DMS114 treated with DMSO at 0.1 percent for 48 hours (cell line): ENCODE measurements around the gene ARID1B.

Source experiments
- DNase-seq: peaks from one replicate; lab custom pipeline; 2025; ENCODE audit not compliant: unreplicated experiment; lab: John Stamatoyannopoulos, UW

The ARID1B gene

GRCh38 chr6:156776840-156777576 lies at the start of gene ARID1B:
Gene ARID1B, plus strand, starts transcription at chr6:156777378. Its CDS starts 303 bp downstream, at chr6:156777681.
- peak; percentile 6 for DNase-seq

DNA sequence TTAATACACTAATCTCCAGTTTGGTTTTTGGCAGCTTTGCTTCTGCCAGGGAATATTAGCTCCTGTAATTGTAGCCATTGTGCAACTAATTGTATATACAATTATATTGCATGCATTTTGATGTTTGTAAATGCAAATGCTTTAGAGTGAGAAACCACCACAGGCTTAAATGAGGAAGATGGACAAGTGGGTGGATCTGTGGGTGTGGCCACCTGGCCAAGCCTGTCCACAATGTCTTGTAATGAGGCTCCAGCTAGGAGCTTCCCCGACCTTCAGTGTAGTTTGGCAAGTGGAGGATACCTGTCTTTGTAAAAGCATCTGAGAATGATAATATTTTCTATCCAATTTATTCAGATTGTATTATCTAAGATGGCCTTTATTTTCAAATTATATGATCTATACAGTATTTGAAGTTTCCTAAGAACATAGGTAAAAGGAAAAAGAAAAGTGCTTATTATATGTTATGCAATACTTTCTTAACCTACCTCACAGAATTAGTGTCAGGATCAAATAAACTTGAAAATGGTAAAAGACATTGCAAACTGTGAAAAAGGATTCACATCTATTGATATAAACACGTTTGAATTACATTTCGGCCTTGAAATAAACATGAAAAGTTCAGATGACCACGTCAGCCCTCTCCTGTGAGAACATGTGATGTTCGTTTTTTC lies 49.3 kb upstream of the ARID1B start:
- no peak for DNase-seq

DNA sequence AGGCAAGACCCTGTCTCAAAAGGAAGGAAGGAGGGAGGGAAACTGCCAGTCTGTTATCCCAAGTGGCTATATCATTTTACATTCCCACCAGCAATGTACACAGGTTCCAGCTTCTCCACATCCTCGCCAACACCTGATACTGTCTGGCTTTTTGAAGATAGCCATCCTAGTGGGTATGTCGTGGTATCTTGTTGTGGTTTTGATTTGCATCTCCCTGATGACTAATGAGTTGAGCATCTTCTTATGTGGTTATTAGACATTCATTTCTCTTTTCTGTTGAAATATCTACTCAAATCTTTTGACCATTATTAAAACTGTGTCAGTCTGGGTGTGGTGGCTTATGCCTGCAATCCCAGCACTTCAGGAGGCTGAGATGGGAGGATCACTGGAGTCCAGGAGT lies 47.9 kb upstream of the ARID1B start:
- DNase-seq = no peak

DNA sequence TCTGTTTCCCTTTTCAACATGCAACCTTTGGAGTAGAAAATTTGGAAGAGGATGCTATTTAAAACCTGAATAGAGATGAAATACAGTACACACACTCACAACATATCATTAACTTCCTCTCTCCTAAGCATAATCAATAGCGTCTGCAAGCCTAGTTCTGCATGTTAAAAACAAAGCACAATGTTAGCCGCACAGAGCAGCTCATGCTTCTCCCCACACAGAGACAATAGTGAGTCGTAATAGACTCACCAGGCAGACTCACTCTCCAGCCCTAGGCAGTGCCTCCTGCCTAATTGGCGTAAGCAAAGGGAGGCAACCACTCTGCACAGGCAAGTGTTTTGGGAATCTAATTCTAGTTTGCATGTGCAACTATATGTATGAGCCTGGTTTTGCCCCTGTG lies 45.8 kb upstream of the ARID1B start:
- no peak for DNase-seq

DNA sequence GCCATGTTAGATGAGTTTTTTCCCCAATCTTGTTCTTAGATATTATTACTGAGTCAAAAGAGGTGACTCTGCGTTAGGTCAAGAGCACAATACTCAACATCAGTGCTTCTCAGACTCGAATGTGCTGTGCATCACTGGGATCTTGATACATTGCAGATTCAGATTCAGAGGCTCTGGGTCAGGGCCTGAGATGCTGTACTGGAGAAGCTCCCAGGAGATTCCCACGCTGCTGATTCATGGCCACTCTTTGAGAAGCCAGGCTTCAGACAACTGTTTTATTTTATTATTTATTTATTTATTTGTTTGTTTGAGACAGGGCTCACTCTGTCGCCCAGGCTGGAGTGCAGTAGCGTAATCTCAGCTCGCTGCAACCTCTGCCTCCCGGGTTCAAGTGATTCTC lies 41.4 kb upstream of the ARID1B start:
- DNase-seq = no peak

- no peak for DNase-seq
Measured at GRCh38 chr6:156740604-156741003, 36.6 kb upstream of the ARID1B start.

- no peak for DNase-seq
Measured at GRCh38 chr6:156741287-156742073, 35.7 kb upstream of the ARID1B start.

DNA sequence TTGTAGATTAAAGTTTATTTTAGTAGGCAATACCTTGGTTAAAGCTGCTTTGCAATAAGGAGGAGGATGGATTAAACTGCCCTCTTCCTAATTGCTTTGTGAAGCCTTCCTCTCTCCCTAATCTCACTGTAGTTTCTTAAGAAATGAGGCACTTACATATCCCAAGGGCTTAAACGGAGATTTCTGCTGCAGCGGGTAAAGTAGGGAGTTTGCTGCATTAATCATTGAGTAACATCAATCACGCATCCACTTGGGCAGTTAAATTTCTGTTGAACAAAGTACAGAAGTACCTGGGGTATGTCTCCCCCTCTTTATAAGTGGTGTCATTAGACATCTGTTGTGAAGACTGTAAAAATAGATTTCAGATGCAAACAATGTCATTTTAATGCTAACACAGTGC lies 29.5 kb upstream of the ARID1B start:
- no peak for DNase-seq

- DNase-seq = no peak
Measured at GRCh38 chr6:156748504-156748903, 28.7 kb upstream of the ARID1B start.

GRCh38 chr6:156752666-156753301 lies 24.4 kb upstream of the ARID1B start:
- DNase-seq = no peak

GRCh38 chr6:156756630-156757610 lies 20.3 kb upstream of the ARID1B start:
- DNase-seq = no peak

GRCh38 chr6:156757849-156758248 lies 19.3 kb upstream of the ARID1B start:
- DNase-seq = no peak

DNA sequence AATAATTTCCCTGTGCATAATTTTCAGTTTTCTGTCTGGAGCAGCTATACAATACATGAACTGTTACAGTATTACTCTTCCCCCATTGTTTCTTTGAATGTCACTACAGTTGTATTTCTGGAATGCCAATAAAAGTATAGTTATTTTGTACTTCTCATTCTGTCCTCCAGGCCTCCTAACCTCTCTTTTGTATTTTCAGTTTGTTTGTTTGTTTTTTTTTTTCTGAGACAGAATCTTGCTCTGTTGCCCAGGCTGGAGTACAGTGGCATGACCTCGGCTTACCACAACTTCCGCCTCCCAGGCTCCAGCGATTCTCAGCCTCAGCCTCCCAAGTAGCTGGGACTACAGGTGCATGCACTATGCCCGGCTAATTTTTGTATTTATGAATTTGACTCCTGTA lies 16.8 kb upstream of the ARID1B start:
- DNase-seq = no peak

GRCh38 chr6:156762547-156762946 lies 14.6 kb upstream of the ARID1B start:
- DNase-seq = no peak

DNA sequence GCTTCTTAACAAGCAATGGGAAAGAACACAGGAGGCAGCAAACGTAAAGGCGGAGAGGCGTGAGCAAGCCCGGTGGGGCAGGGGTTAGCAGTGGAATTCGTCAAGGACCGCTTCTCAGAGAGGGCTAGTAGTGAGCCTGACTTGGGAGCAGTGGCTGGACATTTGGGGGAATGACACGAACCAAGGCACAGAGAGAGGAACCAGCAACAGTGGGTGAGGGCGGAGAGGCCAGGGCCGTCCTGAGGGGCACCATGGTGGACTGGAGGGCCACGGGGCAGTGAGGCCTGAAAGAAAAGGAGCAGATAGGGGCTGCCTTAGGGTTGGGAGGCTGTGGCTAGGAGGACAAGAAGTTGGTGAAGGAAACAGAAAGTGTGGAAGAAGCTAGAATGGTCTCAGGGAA lies 12.1 kb upstream of the ARID1B start:
- no peak for DNase-seq

GRCh38 chr6:156767603-156768467 lies 9.3 kb upstream of the ARID1B start:
- DNase-seq = no peak

DNA sequence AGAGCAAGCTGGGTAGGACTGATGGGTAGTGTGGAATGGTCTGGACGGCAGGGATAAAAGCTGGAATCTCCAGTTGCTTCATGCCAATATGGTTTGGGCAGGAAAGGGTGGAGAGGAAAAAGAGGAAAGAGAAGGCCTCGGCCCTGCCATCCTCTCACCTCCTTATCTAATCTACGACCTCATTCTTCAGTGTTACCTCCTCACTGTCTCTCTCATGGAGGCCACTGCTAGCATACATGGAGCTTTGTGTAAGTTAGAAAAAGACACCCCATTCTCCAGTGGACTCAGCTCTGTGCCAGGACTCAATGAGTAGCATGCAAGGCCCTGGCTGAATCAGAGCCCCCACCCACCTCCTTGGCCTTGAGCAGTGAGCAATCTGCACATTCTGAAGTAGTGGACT lies 6.1 kb upstream of the ARID1B start:
- DNase-seq = no peak

DNA sequence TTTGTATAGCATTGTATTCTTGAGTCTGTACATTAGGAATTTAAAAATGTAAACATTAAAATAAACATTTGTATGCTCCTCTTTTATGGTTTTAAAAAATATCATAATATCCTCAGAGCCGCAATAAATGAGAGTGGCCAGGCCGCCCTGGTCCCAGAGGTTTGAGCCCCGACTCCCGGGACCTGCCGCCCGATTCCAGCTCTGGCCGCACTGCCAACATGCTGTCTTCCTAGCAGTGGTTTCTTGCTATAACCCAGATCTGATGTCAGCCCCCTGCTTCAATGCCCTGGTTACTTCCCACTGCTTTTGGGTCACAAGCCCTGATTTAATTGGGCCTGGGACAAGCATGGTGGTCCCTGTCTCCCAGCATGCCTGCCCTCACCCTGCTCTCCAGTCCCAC lies 5.4 kb upstream of the ARID1B start:
- DNase-seq = no peak

GRCh38 chr6:156773476-156773875 lies 3.7 kb upstream of the ARID1B start:
- no peak for DNase-seq
